GM21447 (cell line): Measurements from ENCODE around the gene RNF115.
"Not testable (repeated sequence)": the region's sequence is repeated elsewhere in the genome, so short reads cannot be mapped to it uniquely, and the experiment has no call there.

Experiments used
- ATAC-seq: cut with Tn5 transposase; IDR thresholded peaks from one replicate; pipeline ENCODE4 v1.9.1; 2021; ENCODE audit not compliant: unreplicated experiment

RNF115 gene

GRCh38 chr1:145823565-145824498 is at the start of gene RNF115, which contains the start of gene POLR3C:
Gene RNF115 (minus strand): TSS chr1:145824095. CDS start chr1:145823873, 222 bp downstream.
Gene POLR3C (plus strand): TSS chr1:145824200. CDS start chr1:145825777, 1,577 bp downstream.
- peak; percentile 80 for ATAC-seq

DNA sequence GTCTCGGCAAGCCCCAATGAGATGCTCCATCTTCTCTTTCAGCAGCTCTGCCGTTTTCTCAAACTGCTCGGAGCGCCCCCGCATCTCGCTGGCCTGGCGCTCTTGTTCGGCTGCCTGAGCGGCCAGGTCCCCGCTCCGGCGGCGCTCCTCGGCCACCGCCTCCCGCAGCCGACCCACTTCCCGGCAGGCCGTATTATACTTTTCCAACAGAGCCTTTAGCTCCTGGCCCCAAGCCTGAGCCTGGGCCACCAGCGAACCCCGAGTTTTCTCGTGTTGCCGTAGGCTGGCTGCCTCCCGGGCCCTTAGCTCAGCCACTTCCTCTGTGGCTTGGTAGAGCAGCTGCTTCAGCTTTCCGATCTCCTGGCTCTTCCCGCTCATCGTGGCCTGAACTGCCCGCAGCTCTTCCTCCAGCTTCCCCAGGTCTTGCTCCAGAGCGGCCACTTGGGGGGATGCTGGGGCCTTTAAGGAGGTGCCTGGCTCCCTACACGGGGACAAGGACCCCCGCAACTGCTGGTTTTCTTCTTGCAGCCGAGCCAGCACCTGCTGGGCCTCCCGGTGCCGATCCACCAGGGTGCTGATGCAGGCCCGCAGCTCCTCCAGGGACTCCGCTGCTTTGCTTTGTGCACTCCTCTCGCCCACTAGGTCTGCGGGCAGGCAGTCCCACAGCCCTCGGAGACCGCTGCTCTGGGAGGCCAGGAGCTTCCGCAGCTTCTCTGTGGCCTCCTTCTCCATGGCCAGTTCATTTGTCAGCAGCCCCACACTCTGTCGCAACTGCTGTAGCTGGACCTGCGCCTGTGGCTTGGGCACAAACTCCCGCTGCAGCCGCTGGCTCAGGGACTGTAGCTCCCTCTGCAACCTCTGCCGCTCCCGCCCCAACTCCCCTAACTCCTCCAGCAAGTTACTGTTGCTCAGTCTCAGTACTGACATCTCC is 48.4 kb upstream of the RNF115 start:
- ATAC-seq: peak; percentile 55

DNA sequence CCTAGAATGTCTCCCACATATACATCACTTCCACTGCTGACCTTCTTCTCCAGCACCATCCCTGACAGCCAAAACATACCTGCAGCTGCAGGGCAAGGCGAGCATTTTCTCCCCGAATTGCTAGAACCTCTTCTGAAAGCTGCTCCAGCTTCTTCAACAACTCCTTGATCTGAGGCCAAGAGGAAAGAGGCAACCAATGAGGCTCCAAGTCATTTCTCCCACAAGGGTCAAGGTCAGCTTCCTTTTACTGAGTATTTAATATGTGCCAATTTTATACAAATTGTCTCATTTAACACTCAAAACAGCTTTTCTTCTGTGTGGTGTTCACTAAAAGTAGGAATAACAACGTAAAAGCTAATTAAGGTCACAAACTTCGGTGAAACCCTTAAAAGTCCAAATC is 44.3 kb upstream of the RNF115 start:
- ATAC-seq: no peak

GRCh38 chr1:145863282-145864018 is 39.6 kb upstream of the RNF115 start:
- no peak for ATAC-seq

DNA sequence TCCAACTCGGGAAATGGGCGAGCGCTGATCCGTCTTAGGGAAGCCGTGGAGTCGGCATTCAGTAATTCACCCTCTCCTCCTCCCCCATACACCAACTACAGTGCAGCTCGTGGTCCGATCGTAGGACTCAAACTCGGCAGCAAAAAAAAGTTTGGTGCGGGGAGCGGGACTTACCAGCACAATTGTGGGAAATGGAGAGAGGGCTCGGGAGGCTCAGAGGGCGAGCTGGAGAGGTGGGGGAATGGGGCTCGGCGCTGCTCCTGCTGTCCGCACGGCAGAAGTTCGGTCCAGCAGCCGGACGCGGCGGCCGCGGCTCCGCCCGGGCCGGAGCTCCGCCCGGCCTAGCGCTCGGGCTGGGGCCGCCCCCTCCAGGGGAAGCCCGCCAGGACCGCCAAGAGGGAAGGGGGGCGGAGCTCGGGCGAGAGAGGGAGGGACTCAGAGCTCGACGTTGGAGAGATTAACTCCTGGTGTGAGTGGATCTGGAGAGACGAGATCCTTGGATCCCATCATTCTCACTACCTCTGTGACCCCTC is 35.7 kb upstream of the RNF115 start:
- peak; percentile 64 for ATAC-seq

GRCh38 chr1:145858901-145859490 is 35.1 kb upstream of the RNF115 start, which contains the start of gene PIAS3:
Gene PIAS3 (minus strand): TSS chr1:145859081. CDS start chr1:145858990, 91 bp downstream.
- ATAC-seq: peak; percentile 72

GRCh38 chr1:145858238-145858900 is 34.5 kb upstream of the RNF115 start:
- peak; percentile 21 for ATAC-seq

DNA sequence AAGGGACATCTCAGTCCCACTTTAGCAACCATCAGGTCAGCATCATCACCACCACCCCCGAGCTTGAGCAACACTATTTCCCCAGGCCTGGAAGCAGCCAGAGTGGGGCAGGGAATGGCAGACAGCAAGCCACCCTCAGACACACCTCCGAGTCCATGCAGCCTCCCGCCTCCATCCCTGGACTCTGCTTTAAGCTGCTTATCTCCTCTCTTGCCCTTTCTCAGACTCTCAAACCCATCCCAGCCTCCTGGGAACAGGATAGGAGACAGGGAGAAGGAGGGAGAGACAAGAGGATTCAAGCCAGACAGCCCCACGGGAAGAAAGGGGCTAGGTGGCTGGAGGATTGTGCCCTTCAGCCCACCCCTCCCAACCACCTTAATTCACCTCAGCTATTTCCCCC is 33.3 kb upstream of the RNF115 start:
- ATAC-seq: no peak

GRCh38 chr1:145855426-145855948 is 31.6 kb upstream of the RNF115 start:
- ATAC-seq: no peak

GRCh38 chr1:145849356-145850160 is 25.7 kb upstream of the RNF115 start:
- no peak for ATAC-seq

- ATAC-seq: no peak
These were observed 23.9 kb upstream of the RNF115 start for GRCh38 chr1:145847827-145848226.

- ATAC-seq: no peak
These were observed 22.3 kb upstream of the RNF115 start for GRCh38 chr1:145846201-145846612.

- ATAC-seq: peak; percentile 57
These were observed 21.7 kb upstream of the RNF115 start, which contains the start of gene NUDT17 for GRCh38 chr1:145845514-145846161. Gene NUDT17 (plus strand): TSS chr1:145845630. CDS start chr1:145845641, 11 bp downstream.

GRCh38 chr1:145845144-145845513 is 21.2 kb upstream of the RNF115 start:
- peak; percentile 77 for ATAC-seq

DNA sequence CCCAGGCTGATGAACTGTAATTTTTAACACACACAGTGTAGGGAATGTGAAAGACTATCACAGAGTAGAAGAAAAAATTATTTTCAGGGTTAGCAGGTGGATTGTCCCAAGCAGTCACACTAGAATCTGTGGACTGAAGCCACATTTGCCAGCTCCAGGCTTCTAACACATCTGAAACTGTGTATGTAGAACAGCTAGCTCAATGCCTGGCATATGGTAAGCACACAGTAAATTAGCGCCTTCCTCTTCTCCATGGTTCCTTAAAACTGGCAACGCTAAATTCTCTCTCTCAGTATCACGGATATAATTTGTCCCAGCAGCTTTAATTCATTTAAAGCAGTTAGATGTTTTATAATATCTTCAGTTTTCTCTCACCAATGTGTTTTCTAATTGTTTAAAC is 19.1 kb upstream of the RNF115 start:
- ATAC-seq: no peak

DNA sequence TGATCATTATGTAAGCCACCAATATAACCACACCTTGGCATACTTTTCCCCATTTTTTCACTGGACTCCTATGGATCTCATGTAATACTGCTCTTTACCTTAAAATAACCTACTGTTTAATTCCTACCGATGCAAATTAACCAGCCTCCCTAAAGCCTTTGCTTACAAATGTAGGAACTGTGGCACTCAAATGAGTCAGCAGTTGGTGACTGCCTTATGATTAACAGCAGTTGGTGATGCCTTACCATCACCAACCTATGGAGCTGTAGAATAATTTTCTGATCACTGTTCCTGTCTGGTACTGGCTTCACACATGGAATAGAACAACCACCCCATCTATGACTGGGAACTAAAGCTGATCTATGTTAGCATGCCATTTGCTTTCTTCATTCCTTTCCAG is 13.8 kb upstream of the RNF115 start:
- ATAC-seq: no peak

- not testable (repeated sequence) for ATAC-seq
These were observed 6.9 kb upstream of the RNF115 start for GRCh38 chr1:145830810-145831209.
